Measurements from ENCODE around the gene LRRN3. TPM values are rescaled to one million over a fixed set of nuclear protein-coding genes. Genes with fewer than 3 reads are reported as not detected.
A peak's percentile ranks its signal among the peaks of the same experiment; 100 is the strongest.

The LRRN3 gene
- polyA plus RNA-seq, 1 of the 3 experiments (the other 2 are of a cell fraction): 2.1 TPM

- TF ChIP-seq CTCF (IDR thresholded peaks at IDR 0.05) (no peak), CHD2 (IDR thresholded peaks at IDR 0.05; ENCODE audit: low read length, partially characterized antibody) (no peak), GABPA (IDR thresholded peaks at IDR 0.05; ENCODE audit: low read depth) (no peak), ELF1 (IDR thresholded peaks at IDR 0.05) (no peak), MXI1 (IDR thresholded peaks at IDR 0.05; ENCODE audit: low read depth, low read length) (no peak)
Measured at GRCh38 chr7:111094419-111094818, 3.5 kb downstream of the LRRN3 start (continued).

GRCh38 chr7:111096997-111097396 lies 6.1 kb downstream of the LRRN3 start:
- H4K20me1 ChIP-seq (ENCODE audit: insufficient read depth): no peaks in the 10 kb centered on the region
- no peaks in the 10 kb centered on the region for H3K9me2 ChIP-seq
- no peak overlapping the region for H3K9ac ChIP-seq
- no peaks in the 10 kb centered on the region for H3F3A ChIP-seq (replicated peaks; ENCODE audit: insufficient read depth)
- no peak overlapping the region for H3K4me3 ChIP-seq (ENCODE audit: low read depth in 2 of 2, low read length in 1 of 2)
- CTCF ChIA-PET: interaction anchor here (0.7 to 1.7 kb wide), 4 partner anchors 31 to 639 kb away, joined by 3 to 5 read pairs (median 4); no protein-coding TSS in a partner anchor
- no peak overlapping the region for H3K4me2 ChIP-seq
- TF ChIP-seq SIN3A (IDR thresholded peaks at IDR 0.05; ENCODE audit: borderline replicate concordance, low read depth, low read length) (no peak), MEF2A (IDR thresholded peaks at IDR 0.05; ENCODE audit: borderline replicate concordance, low read depth) (no peak), RXRA (IDR thresholded peaks at IDR 0.05; ENCODE audit: borderline replicate concordance, low read depth) (no peak), RFX5 (IDR thresholded peaks at IDR 0.05; ENCODE audit: low read length) (no peak), CHD2 (IDR thresholded peaks at IDR 0.05; ENCODE audit: low read length, partially characterized antibody) (no peak), TCF12 (IDR thresholded peaks at IDR 0.05) (no peak), GATA2 (CRISPR knock-in tag; IDR thresholded peaks at IDR 0.05) (no peak)
- no peaks in the 10 kb centered on the region for H3K27me3 ChIP-seq (ENCODE audit: insufficient read depth)
- DNase-seq: no peak
- WGBS (ENCODE audit: low lambda C conversion rate): 94% methylated on average over 3 of the region's 3 CpGs
- H3K79me2 ChIP-seq (ENCODE audit: insufficient read depth): no peaks in the 10 kb centered on the region
- no peaks in the 10 kb centered on the region for H3K9me3 ChIP-seq
- H3K27ac ChIP-seq (ENCODE audit: low read depth in 2 of 2, low read length in 1 of 2): peak overlapping the region in 1 of 2 experiments; percentile 88; a peak in 2 of 4 replicates
- peaks cover 0 to 28% of the 10 kb centered on the region in 2 experiments for H3K36me3 ChIP-seq (replicated peaks in 1 of 2; ENCODE audit: control insufficient read depth in 1 of 2, insufficient read depth in 2 of 2, low read length in 1 of 2)
- POLR2A ChIA-PET: no interaction called here
- peaks cover 0 to 33% of the 10 kb centered on the region in 2 experiments; a peak in 3 of 4 replicates for H3K4me1 ChIP-seq (ENCODE audit: control insufficient read depth in 1 of 2, insufficient read depth in 2 of 2, low read depth in 1 of 2, low read length in 1 of 2)
- H2AFZ ChIP-seq (ENCODE audit: low read depth): no peak overlapping the region

GRCh38 chr7:111098011-111098925 lies 7.3 kb downstream of the LRRN3 start:
- Histone ChIP-seq H3K36me3 (replicated peaks in 1 of 2; ENCODE audit: control insufficient read depth in 1 of 2, insufficient read depth in 2 of 2, low read length in 1 of 2) (peaks cover 0 to 28% of the 10 kb centered on the region in 2 experiments), H3K4me3 (ENCODE audit: low read depth in 2 of 2, low read length in 1 of 2) (no peak overlapping the region), H3K79me2 (ENCODE audit: insufficient read depth) (no peaks in the 10 kb centered on the region), H3K4me1 (ENCODE audit: control insufficient read depth in 1 of 2, insufficient read depth in 2 of 2, low read depth in 1 of 2, low read length in 1 of 2) (peaks cover 0 to 44% of the 10 kb centered on the region in 2 experiments; a peak in 3 of 4 replicates), H3K4me2 (no peak overlapping the region), H3K9me3 (no peaks in the 10 kb centered on the region), H2AFZ (ENCODE audit: low read depth) (no peak overlapping the region), H3K9ac (no peak overlapping the region), H3K27me3 (ENCODE audit: insufficient read depth) (no peaks in the 10 kb centered on the region), H3K9me2 (no peaks in the 10 kb centered on the region), H3F3A (replicated peaks; ENCODE audit: insufficient read depth) (no peaks in the 10 kb centered on the region), H4K20me1 (ENCODE audit: insufficient read depth) (no peaks in the 10 kb centered on the region), H3K27ac (ENCODE audit: low read depth in 2 of 2, low read length in 1 of 2) (peak overlapping the region in 1 of 2 experiments; percentile 68; a peak in 2 of 4 replicates)
- POLR2A ChIA-PET: no interaction called here
- WGBS (ENCODE audit: low lambda C conversion rate): 72% methylated on average over 10 of the region's 10 CpGs
- TF ChIP-seq RAD21 (IDR thresholded peaks at IDR 0.05; ENCODE audit: low read length): peak; percentile 93
- TF ChIP-seq USF2 (IDR thresholded peaks at IDR 0.05; ENCODE audit: borderline replicate concordance, low read depth, low read length): no peak
- peak; percentile 67; the same call in 1 of the 2 replicates for TF ChIP-seq RCOR1 (IDR thresholded peaks at IDR 0.05; ENCODE audit: low read length)
- peak; percentile 63 for TF ChIP-seq SMC3 (IDR thresholded peaks at IDR 0.05; ENCODE audit: low read depth, low read length)
- TF ChIP-seq CTCF (IDR thresholded peaks at IDR 0.05): peak; percentile 79
- no peak for TF ChIP-seq TCF12 (IDR thresholded peaks at IDR 0.05)
- no peak for DNase-seq
- CTCF ChIA-PET: interaction anchor here (0.5 to 2.6 kb wide), 41 partner anchors 8 to 1404 kb away, joined by 3 to 18 read pairs (median 3); partner anchors contain the start of gene LRRN3

All from SK-N-SH (cell line).